GM12878 (cell line): ENCODE measurements around the gene SH3YL1. TPM values are rescaled to one million over a fixed set of nuclear protein-coding genes. Genes with fewer than 3 reads are reported as not detected.

ENCODE experiments used
- ATAC-seq: fragments of 200-7000 bp; cut with Tn5 transposase; 3 replicates; pipeline ENCODE4 v1.9.1; 2020; ENCODE audit warnings: mild to moderate bottlenecking, moderate library complexity
- BruUV-seq: library from RNA; stranded (reverse); fragments of 400-500 nt; replicated peaks from 2 replicates; lab custom pipeline; 2021; lab: Mats Ljungman, UMichigan
- CTCF ChIA-PET: fragments of 300-600 bp; sonication (Branson Sonifier 250); formaldehyde crosslinking; extraction: SDS; loops from one replicate; lab custom pipeline; 2021; ENCODE audit warnings: inconsistent platforms; lab: Yijun Ruan, JAX
- POLR2A ChIA-PET: fragments of 350-600 bp; formaldehyde crosslinking; extraction: SDS; loops from one replicate; lab custom pipeline; 2021; ENCODE audit warnings: inconsistent platforms; lab: Charles Lee
- RAD21 ChIA-PET: fragments of 300-600 bp; sonication (Branson Sonifier 250); formaldehyde crosslinking; loops from one replicate; lab custom pipeline; 2023; ENCODE audit warnings: antibody characterized with exemption; ENCODE audit not compliant: unreplicated experiment; lab: Charles Lee
- SMC1A ChIA-PET: fragments of 300-600 bp; sonication (Branson Sonifier 250); formaldehyde crosslinking; loops from one replicate; lab custom pipeline; 2023; ENCODE audit not compliant: unreplicated experiment, uncharacterized antibody; lab: Charles Lee
- DNase-seq: peaks from one replicate; pipeline ENCODE4 v3.0.0-alpha.2; 2011; ENCODE audit warnings: low read depth, low spot score
- FAIRE-seq: peaks from 3 replicates; lab custom pipeline; 2011; peaks lifted over from hg19 to GRCh38; lab: Jason Lieb, UNC
- H2AFZ ChIP-seq: 2 replicates; pipeline ENCODE4 v1.6.0; 2011; ENCODE audit warnings: low read depth, low read length, control low read depth; ENCODE audit not compliant: control insufficient read depth
- H3K27ac ChIP-seq: 2 replicates; pipeline ENCODE4 v1.5.1; 2011; ENCODE audit warnings: control low read depth; ENCODE audit not compliant: control insufficient read depth, insufficient read depth
- H3K27me3 ChIP-seq, 2 experiments: replicated peaks in 1 of 2; 2 replicates each; pipeline versions ENCODE4 v1.6.0 to v1.6.1; 2011; ENCODE audit warnings: low read length in 1 of 2; ENCODE audit not compliant: control insufficient read depth in 2 of 2, insufficient read depth in 2 of 2
- H3K36me3 ChIP-seq, 2 experiments: 2 replicates each; pipeline ENCODE4 v1.5.1; 2011; ENCODE audit warnings: low read length in 1 of 2; ENCODE audit not compliant: control insufficient read depth in 2 of 2, insufficient read depth in 2 of 2
- H3K4me1 ChIP-seq: 2 replicates; pipeline ENCODE4 v1.6.1; 2011; ENCODE audit warnings: mild to moderate bottlenecking, low read length, moderate library complexity, mixed read lengths; ENCODE audit not compliant: control insufficient read depth, insufficient read depth
- H3K4me2 ChIP-seq: 2 replicates; pipeline ENCODE4 v1.6.0; 2011; ENCODE audit warnings: control low read depth; ENCODE audit not compliant: control insufficient read depth, insufficient read depth
- H3K4me3 ChIP-seq: fragments of 200-600 bp; sonication (generic); 2 replicates; pipeline ENCODE4 v1.5.1; 2016
- H3K79me2 ChIP-seq: 2 replicates; pipeline ENCODE4 v1.6.0; 2011; ENCODE audit warnings: low read length; ENCODE audit not compliant: control insufficient read depth, insufficient read depth
- H3K9ac ChIP-seq: 2 replicates; pipeline ENCODE4 v1.8.0; 2011; ENCODE audit warnings: low read length, control low read depth, mixed read lengths; ENCODE audit not compliant: control insufficient read depth, insufficient read depth
- H3K9me3 ChIP-seq: replicated peaks from 3 replicates; pipeline ENCODE4 v1.5.1; 2011; ENCODE audit warnings: mild to moderate bottlenecking, low read length; ENCODE audit not compliant: control insufficient read depth, insufficient read depth
- H4K20me1 ChIP-seq: 2 replicates; pipeline ENCODE4 v1.6.0; 2011; ENCODE audit not compliant: control insufficient read depth, insufficient read depth
- IKZF2 ChIP-seq, 2 experiments: fragments of 450-650 bp; IDR thresholded peaks; 2 replicates each; pipeline ENCODE4 v1.6.1; 2017; ENCODE audit warnings: mild to moderate bottlenecking in 2 of 2, moderate library complexity in 2 of 2
- KAT2A ChIP-seq: conservative IDR thresholded peaks from 2 replicates; pipeline ENCODE4 v1.6.1; 2011; ENCODE audit warnings: low read depth, low read length; ENCODE audit not compliant: control insufficient read depth
- MEF2B ChIP-seq: fragments of 450-650 bp; IDR thresholded peaks from 2 replicates; pipeline ENCODE4 v1.6.1; 2018; ENCODE audit warnings: mild to moderate bottlenecking, moderate library complexity; ENCODE audit not compliant: partially characterized antibody, poor library complexity, severe bottlenecking
- MTA3 ChIP-seq: IDR thresholded peaks from 2 replicates; pipeline ENCODE4 v1.6.1; 2012; ENCODE audit warnings: low read length, inconsistent platforms, borderline replicate concordance
- MXI1 ChIP-seq: fragments of 150-350 bp; IDR thresholded peaks from 2 replicates; pipeline ENCODE4 v1.6.1; 2011; ENCODE audit warnings: low read depth, mild to moderate bottlenecking, inconsistent platforms, low read length, improper control_type of control experiment
- NR2C2 ChIP-seq: IDR thresholded peaks from 2 replicates; pipeline ENCODE4 v1.6.1; 2011; ENCODE audit warnings: borderline replicate concordance, low read depth; ENCODE audit not compliant: control insufficient read depth, insufficient read length
- RBBP5 ChIP-seq: fragments of 200-600 bp; sonication (generic); conservative IDR thresholded peaks from 2 replicates; pipeline ENCODE4 v1.6.1; 2016
- RCOR1 ChIP-seq: conservative IDR thresholded peaks from 2 replicates; pipeline ENCODE4 v1.6.1; 2012; ENCODE audit warnings: low read depth, low read length, improper control_type of control experiment
- SMC3 ChIP-seq: IDR thresholded peaks from 2 replicates; pipeline ENCODE4 v1.6.1; 2011; ENCODE audit warnings: low read length, improper control_type of control experiment, borderline replicate concordance
- SP1 ChIP-seq: IDR thresholded peaks from one replicate; pipeline ENCODE4 v1.6.1; 2011; ENCODE audit warnings: low read depth, low read length
- YY1 ChIP-seq: IDR thresholded peaks from 2 replicates; pipeline ENCODE4 v1.6.1; 2011; ENCODE audit warnings: low read depth, mild to moderate bottlenecking, low read length
- WGBS: methylation state at CpG from one replicate; pipeline ENCODE4 v1.1.6; 2016; ENCODE audit warnings: low lambda C conversion rate; ENCODE audit not compliant: insufficient replicate concordance, insufficient coverage; ENCODE audit errors: missing lambda C conversion rate; 5-methylcytosine and 5-hydroxymethylcytosine counted together
- in situ Hi-C: fragments of 300-500 bp; cut with MboI; formaldehyde crosslinking; loops from 9 replicates; pipeline ENCODE4 v1.14.3; 2018; ENCODE audit warnings: mixed read lengths
- intact Hi-C: fragments of 100-400 bp; cut with micrococcal nuclease; formaldehyde crosslinking; loops from one replicate; pipeline ENCODE4 v1.14.2; 2022; ENCODE audit not compliant: unreplicated experiment
- polyA plus RNA-seq, 11 experiments: library from polyadenylated mRNA; depleted of rRNA in 4 of 11; unstranded in 6 of 11; stranded (reverse) in 5 of 11; fragments of >200 nt; fragmentation: Nextera tagmentation in 4 of 11; fragmentation: Illumina TruSeq in 1 of 11; extraction: Ambion mirVana in 4 of 11; extraction: Trizol in 1 of 11; gene quantifications; 1 replicate in 1 of 11; 2 replicates in 10 of 11; pipeline versions ENCODE4 v1.2.1 to v1.2.3, GENCODE V29; 2011 to 2016; ENCODE audit warnings: inconsistent platforms in 2 of 11, missing spikeins in 2 of 11, low read depth in 1 of 11
- total RNA-seq, 4 experiments: library from RNA; depleted of rRNA in 3 of 4; stranded (reverse); fragments of >200 nt in 3 of 4; fragmentation: Illumina TruSeq in 1 of 4; extraction: Trizol in 1 of 4; gene quantifications; 2 replicates each; pipeline versions ENCODE4 v1.2.1 to v1.2.3, GENCODE V29; 2013 to 2021
- TF ChIP-seq, protein P1 (sequence below): IDR thresholded peaks from 2 replicates; pipeline ENCODE4 v1.6.1; 2011; ENCODE audit warnings: borderline replicate concordance, low read depth, mild to moderate bottlenecking, moderate library complexity, low read length; ENCODE audit not compliant: insufficient read depth, poor library complexity, severe bottlenecking
- TF ChIP-seq, protein P2 (sequence below): fragments of 150-350 bp; IDR thresholded peaks from 2 replicates; pipeline ENCODE4 v1.6.1; 2014; ENCODE audit warnings: mild to moderate bottlenecking, low read depth, low read length
- TF ChIP-seq, protein P3 (sequence below): IDR thresholded peaks from 2 replicates; pipeline ENCODE4 v1.6.1; 2011; ENCODE audit warnings: low read depth, low read length, improper control_type of control experiment, borderline replicate concordance

Gene SH3YL1
- total and polyA plus RNA-seq, 10 of the 15 experiments (the other 5 are each of a cell fraction or from before 2014, with no cell fraction given) = 12.2 to 22.4 (median 17.2) TPM

DNA sequence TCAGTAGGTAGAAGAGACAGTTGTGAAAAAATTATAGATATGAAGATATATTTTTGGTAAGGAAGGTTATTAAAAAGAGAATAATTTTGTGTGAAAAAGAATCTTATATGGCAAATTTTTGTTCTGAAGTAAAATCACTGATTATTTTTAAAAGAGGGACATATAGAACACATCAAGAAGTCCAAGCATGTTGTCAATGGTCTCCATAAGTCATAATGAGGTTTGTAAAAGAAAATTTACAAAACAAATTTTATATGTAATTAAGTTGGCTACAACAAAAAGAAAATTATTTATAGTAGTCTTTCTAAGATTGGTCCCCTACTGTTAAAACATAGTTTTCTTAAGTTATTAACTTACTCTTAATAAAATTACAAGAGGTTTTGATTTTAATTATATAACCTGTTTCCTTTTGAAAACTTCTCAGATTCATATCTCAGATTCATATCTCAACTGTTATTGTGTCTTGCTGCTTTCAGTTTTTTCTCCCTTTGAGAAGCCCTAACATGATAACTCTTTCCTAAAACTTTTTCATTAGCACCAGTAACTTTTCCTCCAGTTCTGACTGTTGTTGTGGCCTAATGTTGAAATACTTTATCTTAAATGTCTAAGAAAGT is 81.2 kb downstream of the SH3YL1 start (continued):
- TF ChIP-seq, protein P1, sequence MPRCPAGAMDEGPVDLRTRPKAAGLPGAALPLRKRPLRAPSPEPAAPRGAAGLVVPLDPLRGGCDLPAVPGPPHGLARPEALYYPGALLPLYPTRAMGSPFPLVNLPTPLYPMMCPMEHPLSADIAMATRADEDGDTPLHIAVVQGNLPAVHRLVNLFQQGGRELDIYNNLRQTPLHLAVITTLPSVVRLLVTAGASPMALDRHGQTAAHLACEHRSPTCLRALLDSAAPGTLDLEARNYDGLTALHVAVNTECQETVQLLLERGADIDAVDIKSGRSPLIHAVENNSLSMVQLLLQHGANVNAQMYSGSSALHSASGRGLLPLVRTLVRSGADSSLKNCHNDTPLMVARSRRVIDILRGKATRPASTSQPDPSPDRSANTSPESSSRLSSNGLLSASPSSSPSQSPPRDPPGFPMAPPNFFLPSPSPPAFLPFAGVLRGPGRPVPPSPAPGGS = no peak

DNA sequence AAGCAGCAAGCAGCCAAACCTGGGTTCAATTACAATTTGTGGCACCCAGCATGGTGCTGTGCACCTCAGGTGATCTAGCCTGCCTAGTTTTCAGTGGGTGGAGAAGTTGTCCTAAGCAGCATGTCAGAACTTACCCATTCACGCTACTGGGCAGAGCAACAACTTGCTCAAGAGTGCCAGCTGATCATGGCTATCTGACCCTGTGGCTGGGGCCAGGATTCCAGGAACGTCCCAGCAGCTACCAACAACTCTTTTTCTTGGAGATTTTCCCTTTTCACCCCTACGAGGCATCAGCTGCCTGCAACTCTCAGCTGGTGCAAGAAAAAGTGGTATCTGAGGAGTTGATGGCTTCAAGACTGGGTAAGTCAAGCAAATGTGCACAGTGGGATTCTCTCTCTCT is 83.5 kb downstream of the SH3YL1 start:
- intact Hi-C loops = no loop called here
- FAIRE-seq (no peak), ATAC-seq (no peak)
- H3K9ac ChIP-seq = no peak overlapping the region
- H3K79me2 ChIP-seq = no peaks in the 10 kb centered on the region
- in situ Hi-C loops = no loop called here
- no peaks in the 10 kb centered on the region for H3K4me1 ChIP-seq
- CTCF ChIA-PET = interaction anchor here (0.9 kb wide), 1 partner anchor 30 kb away, joined by 3 read pairs; no protein-coding TSS in a partner anchor
- BruUV-seq = no TSS peak
- H3K4me2 ChIP-seq = no peak overlapping the region
- no peaks in the 10 kb centered on the region; the same call in 2 of the 3 replicates for H3K9me3 ChIP-seq
- WGBS = 26% methylated on average over 3 of the region's 3 CpGs
- no peak for TF ChIP-seq YY1
- TF ChIP-seq MXI1 = no peak
- no peak for TF ChIP-seq SMC3
- TF ChIP-seq, protein P2, sequence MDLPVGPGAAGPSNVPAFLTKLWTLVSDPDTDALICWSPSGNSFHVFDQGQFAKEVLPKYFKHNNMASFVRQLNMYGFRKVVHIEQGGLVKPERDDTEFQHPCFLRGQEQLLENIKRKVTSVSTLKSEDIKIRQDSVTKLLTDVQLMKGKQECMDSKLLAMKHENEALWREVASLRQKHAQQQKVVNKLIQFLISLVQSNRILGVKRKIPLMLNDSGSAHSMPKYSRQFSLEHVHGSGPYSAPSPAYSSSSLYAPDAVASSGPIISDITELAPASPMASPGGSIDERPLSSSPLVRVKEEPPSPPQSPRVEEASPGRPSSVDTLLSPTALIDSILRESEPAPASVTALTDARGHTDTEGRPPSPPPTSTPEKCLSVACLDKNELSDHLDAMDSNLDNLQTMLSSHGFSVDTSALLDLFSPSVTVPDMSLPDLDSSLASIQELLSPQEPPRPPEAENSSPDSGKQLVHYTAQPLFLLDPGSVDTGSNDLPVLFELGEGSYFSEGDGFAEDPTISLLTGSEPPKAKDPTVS = no peak
- no peak for TF ChIP-seq NR2C2
- TF ChIP-seq SP1 = no peak
- TF ChIP-seq MTA3 = no peak
- no peak for TF ChIP-seq KAT2A
- TF ChIP-seq MEF2B = no peak
- TF ChIP-seq, protein P3, sequence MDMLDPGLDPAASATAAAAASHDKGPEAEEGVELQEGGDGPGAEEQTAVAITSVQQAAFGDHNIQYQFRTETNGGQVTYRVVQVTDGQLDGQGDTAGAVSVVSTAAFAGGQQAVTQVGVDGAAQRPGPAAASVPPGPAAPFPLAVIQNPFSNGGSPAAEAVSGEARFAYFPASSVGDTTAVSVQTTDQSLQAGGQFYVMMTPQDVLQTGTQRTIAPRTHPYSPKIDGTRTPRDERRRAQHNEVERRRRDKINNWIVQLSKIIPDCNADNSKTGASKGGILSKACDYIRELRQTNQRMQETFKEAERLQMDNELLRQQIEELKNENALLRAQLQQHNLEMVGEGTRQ = no peak
- TF ChIP-seq IKZF2 (IDR thresholded peaks at IDR 0.05) = no peak
- TF ChIP-seq RCOR1 = no peak
- no peak for TF ChIP-seq RBBP5
- TF ChIP-seq, all 136 proteins: peak for 0
- no peak overlapping the region for H3K27ac ChIP-seq
- ChIA-PET RAD21 (no interaction called here), POLR2A (no interaction called here), SMC1A (interaction anchor here (0.7 kb wide), 1 partner anchor 66 kb away, joined by 3 read pairs; no protein-coding TSS in a partner anchor)
- H2AFZ ChIP-seq = no peak overlapping the region
- H3K36me3 ChIP-seq = no peaks in the 10 kb centered on the region
- no peaks in the 10 kb centered on the region for H4K20me1 ChIP-seq
- no peak for DNase-seq
- H3K4me3 ChIP-seq = no peak overlapping the region
- H3K27me3 ChIP-seq = no peaks in the 10 kb centered on the region
